Retina (tissue), 1 donor: ENCODE data around the gene SLC9A8.
"Not testable (repeated sequence)": the region's sequence is repeated elsewhere in the genome, so short reads cannot be mapped to it uniquely, and the experiment has no call there.

ENCODE experiments used
- DNase-seq: peaks from one replicate; pipeline ENCODE4 v3.0.0-alpha.2; 2016

SLC9A8 gene

DNA sequence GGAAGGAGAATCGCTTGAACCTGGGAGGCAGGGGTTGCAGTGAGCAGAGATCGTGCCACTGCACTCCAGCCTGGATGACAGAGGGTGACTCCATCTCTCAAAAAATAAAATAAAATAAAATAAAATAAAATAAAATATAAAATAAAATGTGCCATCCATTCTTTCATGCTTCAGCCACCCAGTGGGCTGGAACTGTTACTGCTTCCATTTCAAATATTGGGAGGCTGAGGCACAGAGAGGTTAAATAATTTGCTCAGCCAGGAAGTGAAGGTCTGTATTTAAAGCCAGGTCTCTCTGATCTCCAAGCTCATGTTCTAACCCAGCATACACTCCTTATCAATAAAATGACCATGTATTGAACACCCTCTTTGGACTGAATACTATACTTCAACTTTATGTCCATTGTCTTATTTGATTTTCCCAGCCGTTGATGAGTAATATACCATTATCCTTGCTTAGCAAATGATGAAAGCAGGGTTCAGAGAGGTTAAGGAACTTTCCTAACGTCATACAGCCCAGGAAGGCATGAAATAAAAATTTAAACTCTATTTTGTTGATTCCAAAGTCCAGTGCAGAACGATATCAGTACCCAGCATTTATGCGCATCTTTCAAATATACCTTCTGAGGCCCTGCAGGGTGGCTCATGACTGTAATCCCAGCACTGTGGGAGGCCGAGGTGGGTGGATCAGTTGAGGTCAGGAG lies 25.8 kb upstream of the SLC9A8 start:
- no peak for DNase-seq

DNA sequence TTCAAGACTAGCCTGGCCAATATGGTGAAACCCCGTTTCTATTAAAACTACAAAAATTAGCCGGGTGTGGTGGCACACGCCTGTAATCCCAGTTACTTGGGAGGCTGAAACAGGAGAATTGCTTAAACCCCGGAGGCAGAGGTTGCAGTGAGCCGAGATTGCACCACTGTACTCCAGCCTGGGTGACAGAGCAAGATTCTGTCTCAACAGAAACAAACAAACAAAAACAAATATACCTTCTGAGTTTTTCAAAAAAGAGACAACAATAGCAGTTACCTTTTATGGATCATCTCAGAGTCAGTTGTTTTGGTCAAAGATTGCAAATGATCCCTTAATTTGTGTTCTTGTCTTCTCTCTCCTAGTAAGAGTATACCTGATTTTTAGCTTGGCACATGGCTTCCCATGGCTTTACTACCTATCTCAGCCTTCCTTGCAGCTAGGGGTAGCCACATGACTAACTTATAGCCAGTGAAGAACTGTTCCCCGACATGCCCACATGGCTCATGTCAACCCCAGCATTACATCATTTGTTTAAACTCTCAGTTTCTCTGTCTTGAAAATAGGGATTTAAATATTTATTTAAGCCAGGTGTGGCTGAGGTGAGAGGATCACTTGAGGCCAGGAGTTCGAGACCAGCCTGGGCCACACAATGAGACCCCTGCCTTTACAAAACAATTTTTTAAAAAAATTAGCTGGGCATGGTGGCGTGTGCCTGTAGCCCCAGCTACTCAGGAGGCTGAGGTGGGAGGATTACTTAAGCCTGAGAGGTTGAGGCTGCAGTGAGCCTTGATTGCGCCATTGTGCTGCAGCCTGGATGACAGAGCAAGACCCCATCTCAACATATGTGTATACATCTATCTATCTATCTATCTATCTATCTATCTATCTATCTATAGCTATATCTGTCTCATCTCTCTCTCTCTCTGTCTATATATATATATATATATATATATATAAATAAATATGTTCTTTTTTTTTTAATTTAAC lies 25.0 kb upstream of the SLC9A8 start:
- DNase-seq: no peak

DNA sequence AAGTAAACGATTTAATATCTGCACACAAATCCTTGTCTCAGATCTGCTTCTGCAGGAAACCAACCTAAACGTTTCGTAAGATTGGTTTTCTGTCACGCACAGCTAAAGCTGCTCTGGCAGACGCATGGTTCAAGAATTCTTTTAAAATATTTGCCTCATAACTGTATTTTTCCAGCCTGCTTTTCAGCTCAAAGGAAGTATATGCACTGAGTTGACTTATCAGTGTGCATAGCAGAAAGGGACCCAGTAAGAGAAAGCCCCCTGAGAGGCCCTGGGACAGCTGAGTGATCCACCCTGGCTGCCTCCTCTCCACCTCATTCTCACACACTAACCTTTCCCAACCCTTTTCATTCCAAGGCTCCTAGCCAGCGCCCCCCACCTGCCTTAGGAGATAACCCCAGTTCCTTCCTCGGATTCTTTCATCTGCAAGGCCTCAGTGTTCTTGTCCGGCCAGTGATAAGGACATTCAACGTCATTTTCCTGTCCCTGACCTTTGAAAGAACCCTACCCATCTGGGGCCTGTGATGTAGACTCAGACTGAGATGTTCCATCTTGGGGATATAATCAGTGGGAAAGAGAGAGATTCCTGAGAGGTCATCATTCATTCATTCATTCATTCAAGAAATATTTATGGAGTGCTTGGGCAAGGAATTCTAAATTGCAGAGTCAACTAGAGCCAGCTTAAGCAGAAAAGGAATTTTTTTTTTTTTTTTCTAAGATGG lies 22.4 kb upstream of the SLC9A8 start:
- DNase-seq: no peak

DNA sequence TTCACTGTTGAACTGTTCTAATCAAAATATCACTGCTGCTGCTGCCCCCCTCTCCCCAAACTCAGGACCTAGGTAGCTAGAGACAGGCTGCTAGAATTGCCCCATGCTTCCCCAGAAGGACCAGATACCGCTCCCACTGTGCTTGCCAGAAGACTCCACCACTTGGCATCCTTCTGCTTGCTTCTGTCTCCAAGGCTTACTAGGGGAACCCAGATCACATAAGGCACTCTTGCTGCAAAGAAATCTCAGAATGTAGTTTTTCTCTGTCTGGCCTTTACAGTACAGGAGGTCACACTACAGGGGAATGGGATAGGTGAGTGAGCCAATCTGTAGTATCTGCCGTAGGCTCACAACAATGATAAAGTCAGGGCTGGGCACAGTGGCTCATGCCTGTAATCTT lies 21.5 kb upstream of the SLC9A8 start:
- DNase-seq: no peak

DNA sequence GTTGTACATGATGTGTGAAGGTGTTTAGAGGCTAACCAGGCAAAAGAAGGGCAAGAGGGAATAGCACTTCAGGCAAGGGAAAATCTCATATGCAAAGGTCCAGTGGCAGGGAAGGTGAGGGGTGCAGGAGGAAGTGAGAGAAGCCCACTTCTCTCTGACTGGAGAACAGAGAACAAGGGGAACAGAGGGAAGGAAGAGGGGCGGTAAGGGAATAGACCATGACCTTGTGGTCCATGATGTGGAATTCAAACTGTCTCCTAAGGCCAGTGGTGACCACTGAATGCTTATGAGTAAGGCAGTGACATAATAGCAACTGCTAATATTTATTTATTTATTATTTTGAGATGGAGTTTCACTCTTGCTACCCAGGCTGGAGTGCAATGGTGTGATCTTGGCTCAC lies 20.6 kb upstream of the SLC9A8 start:
- DNase-seq: no peak

DNA sequence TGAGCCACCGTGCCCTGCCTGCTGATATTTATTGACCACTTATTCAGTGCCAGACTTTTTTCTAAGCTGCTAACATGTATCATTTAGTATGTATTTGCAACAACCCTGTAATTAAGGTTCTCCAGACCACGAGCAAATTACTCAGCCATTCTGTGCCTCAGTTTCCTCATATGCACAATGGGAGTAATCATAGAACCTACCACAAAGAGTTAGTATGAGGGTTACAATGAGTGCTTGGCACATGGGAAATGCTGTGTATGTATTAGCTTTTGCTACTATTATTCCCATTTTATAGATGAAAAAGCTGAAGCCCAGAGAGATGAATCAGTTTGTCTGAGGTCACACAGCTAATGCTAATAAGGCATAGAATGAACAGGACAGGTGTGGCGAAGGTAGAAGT lies 20.0 kb upstream of the SLC9A8 start:
- DNase-seq: no peak

DNA sequence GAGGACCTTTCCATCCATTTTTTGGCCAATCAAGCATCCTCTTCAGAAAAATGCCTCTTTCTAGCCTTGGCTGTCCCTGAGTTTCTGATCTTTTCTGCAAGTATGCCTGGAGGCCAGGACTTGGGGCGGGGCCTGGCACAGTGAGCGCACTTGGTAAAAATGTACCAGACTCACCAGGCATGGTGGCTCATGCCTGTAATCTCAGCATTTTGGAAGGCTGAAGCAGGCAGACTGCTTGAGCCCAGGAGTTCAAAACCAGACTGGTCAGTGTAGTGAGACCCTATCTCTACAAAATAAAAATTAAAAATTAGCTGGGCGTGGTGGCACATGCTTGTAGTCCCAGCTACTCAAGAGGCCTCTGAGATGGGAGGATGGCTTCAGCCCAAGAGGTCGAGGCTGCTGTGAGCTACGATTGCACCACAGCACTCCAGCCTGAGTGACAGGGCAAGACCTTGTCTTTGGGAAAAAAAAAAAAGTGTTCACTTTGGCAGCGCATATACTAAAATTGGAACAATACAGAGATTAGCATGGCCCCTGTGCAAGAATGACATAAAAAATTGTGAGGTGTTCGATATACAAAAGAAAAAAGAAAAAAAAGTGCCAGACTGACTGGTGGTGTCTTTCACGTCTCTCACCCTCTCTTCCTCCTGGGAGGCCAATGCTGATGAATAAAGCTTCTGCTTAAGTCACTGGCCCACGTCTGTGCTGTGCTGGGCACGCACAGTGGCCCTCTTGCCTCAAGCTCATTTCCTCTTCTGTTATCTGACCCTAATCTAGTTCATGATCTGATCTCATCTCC lies 18.1 kb upstream of the SLC9A8 start:
- DNase-seq: no peak

DNA sequence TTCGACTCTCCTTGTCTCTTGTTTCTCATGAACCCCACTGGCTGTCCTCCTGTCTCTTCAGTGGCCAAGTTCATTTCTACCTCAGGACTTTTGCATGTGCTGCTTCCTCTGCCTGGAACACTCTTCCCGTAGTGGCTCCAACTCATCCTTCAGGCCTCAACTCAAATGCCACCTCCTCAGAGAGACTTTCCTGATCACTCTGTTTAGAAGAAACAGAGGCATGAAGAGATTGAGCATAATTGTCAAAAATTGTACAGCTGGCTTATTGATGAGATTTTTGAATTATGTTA lies 17.5 kb upstream of the SLC9A8 start:
- no peak for DNase-seq

DNA sequence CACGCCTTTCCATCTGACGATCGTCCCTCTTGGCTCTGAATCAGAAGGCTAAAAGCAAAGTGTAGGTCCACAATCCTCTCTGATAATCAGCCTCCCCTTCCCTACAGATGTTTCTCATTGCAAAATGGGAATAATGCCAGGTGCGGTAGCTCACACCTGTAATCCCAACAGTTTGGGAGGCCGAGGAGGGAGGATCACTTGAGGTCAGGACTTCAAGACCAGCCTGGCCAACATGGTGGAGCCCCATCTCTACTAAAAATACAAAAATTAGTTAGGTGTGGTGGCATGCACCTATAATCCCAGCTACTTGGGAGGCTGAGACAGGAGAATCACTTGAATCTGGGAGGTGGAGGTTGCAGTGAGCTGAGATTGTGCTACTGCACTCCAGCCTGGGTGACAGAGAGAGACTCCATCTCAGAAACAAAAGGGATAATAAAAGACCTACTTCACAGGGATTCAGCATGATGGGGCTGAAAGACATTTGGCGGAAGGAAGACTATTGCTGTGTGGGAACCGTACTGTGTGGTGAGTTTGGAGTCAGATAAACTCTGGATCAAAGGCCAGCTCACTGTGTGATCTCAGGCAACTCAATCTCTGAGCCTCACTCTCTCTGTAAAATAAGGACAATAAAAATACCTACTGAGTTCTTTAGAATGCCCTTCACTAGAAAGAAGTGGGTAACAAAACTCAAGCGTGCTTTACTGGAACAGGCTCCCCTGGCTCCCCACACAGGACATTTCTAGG lies 15.9 kb upstream of the SLC9A8 start:
- DNase-seq: no peak

DNA sequence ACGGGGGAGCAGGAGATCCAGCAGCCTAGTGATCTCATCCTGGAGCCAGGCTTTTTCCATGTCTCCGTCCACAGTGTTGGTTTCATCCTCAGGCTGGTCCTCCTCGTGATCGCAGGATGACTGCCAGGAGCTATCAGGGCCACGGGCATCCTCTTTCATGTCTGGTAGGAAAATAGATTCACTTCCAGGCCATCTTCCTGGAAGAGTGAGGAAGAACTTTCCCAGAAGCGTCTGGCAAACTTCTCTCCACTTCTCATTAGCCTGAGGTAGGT lies 15.3 kb upstream of the SLC9A8 start:
- no peak for DNase-seq

DNA sequence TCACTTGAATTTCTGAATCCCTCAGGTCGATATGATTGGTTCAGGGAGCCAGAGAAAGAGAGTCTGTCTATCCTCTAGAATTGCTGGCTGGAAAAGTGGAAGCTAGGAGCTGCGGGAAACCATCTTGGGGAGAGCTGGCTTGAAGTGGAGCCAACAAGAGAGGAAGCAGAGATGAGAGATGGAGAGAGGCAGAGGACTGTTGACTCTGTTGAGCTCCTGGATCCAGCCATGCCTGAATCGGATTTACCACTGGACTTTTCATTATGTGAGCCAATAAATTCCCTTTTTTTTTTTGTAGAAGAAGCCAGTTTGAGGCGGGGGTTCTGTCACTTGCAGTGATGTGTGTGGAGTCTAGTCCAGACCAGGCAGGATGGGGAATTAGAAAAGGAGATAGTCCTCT lies 13.9 kb upstream of the SLC9A8 start:
- no peak for DNase-seq

DNA sequence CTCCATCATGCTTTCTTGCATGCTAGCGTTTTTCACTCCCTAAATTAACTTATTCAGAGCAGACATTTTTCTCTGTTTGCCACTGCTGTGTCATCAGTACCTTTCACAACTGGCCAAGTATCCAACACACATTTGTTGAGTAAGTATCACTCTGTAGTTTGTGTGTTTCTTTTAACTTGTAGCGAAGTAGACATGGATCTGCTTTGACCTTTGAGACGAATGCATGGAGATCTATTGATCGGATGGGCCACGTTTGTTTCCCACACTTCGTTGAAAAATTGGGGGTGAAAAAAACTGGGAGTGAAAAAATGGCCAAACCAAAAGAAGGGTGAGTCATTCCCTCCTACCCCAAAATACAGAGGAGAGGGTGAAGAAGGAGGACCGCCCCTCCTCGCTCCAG lies 12.9 kb upstream of the SLC9A8 start:
- DNase-seq: no peak

DNA sequence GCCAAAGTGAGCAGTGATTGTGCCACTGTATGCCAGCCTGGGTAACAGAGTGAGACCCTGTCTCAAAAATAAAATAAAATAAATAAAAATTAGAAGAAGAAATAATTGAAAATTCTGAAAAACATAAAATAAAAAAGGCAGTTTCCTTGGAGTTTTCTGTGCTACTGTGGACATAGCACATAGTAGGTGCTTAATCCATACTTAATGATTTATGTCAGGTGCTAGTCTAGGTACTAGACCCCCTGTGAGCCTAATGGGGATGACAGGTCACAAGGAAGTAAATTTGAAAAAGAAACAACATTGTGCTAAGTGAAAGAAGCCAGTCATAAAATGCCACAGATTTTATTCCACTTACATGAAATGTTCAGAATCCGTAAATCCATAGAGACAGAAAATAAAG lies 9.2 kb upstream of the SLC9A8 start:
- no peak for DNase-seq

DNA sequence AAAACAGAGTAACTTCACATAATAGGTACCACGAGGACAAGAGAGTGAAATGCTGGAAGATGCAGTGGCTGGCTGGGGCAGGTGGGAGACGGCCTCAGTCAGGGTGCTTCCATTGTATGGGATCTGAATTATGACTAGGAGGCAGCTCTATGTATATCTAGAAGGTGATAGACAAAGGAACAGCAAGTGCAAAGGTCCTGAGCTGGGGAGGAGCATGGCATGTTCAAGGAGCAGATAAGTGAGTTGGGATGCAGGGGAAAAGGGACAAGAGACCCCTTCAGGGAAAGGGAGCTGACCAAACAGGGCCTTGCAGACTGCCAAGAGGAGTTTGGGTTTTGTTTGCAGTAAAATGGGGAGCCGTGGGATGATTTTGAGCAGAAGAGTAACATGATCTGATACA lies 8.3 kb upstream of the SLC9A8 start:
- DNase-seq: no peak

DNA sequence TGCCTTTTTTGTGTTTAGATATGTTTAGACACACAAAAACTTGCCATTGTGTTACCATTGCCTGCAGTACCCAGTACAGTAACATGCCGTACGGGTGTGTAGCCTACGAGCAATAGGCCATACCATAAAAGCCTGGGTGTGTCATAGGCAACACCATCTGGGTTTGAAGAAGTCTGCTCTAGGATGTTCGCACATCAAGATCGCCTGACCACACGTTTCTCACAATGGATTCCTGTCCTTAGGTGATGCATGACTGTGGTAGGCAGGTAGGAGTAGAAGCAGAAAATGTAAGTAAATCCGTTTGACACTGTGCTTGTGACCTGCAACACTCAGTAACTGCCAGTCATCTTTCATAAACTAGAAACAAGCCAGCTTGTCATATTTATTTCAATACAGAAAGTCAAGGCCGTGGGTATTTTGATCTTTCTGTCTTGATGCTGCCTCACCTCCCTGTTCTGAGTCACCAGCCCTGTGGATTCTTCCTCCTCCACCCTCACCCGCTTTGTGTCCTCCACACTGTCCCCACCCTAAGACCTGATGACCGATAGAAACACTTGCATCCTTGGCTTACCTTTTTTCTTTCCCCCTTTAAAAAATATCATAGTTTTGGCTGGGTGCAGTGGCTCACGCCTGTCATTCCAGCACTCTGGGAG lies 7.3 kb upstream of the SLC9A8 start:
- not testable (repeated sequence) for DNase-seq

DNA sequence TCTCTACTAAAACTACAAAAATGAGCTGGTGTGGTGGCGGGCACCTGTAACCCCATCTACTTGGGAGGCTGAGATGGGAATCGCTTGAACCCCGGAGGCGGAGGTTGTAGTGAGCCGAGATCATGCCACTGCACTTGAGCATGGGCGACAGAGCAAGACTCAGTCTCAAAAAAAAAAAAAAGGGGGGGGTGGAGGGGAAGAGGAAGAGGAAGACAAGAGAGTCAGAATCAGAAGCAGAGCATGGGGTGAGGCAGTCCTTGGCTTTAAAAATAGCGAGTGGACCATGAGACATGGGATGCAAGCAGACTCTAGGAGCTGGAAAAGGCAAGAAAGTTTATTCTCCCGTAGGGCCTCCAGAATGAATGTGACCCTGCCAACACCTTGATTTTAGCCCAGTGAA lies 3.9 kb upstream of the SLC9A8 start:
- DNase-seq: no peak

DNA sequence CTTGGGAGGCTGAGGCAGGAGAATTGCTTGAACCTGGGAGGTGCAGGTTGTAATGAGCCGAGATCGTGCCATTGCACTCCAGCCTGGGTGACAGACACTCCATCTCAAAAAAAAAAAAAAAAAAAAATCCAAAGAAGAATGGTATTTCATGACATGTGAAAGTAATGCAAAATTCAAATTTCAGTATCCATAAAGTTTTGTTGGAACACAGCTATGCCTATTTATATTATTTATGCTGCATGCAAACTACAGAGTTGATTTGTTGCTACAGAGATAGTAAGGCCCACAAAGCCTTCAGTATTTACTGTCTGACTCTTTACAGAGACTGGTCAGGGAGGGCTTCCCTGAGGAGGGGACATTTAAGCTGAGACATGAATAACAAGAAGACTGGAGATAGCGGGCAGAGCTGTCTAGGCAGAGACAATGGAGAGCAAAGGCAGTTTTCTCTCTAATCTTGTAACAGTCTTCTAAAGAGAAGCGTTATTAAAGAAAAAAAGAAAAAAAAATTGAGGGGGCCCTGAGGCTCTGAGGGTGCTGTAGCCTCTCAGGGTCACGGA lies 2.7 kb upstream of the SLC9A8 start:
- DNase-seq: no peak

DNA sequence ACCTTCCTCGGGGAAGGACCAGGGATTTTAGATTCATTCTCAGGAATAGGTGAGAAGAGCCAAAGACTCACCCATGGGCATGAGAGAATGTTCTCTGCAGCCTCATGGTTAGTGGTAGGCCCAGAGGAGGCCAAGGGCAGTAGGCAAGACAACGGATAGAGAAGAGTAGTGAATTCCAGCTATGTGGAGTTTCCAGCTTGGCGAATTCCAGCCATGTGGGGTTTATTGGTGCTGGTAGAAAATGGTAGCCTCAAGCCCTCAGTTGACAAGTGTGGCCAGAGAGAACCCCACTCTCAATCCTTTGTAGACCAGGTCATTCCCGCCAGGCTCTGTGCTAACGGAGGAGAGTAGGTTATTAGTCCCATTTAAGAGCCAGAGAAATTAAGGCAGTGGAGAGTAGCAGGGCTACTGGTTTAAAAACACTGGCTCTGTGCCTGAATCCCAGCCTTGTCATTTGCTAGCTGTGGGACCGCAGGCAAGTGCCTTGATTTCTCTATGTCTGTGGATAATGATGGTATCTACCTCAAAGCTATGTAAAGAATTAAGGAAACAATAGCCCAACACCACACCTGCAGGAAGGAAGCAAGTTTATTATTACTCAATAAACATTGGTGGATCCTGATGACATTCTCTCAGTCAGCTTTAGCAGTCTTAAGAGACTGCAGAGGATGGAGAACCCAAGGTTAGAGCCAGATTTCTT lies 2.0 kb upstream of the SLC9A8 start:
- DNase-seq: no peak

DNA sequence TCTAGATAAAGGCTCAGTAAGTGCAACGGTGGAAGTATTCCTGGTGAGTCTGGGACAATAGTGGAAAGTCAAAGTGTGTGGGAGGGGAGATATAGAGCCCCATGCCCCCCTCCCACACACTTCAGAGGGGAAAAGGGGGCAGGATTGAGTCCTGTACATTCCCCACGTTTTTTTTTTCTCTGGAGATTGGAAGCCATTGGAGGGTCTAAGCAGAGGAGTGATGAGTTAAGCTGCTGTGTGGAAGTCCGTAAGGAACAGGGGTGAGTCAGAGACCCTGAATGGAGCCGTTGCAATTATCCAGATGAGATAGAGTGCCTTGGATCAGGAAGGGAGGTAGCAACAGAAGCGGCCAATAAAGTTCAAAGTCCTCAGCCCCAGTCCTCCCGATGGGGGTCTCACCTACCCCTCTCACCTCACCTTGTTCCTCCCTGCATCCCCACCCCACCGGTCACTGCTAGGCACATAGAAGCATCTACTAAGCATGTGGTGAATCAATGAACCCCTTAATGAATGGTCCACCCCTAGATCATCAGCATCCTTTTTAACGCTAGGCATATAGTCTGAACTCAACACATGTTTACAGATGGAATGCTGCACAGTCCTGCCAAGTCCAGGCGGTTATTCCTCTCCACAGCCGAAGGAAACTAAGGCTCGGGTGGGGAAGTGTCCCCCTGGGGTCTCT lies 662 bp upstream of the SLC9A8 start:
- no peak for DNase-seq

DNA sequence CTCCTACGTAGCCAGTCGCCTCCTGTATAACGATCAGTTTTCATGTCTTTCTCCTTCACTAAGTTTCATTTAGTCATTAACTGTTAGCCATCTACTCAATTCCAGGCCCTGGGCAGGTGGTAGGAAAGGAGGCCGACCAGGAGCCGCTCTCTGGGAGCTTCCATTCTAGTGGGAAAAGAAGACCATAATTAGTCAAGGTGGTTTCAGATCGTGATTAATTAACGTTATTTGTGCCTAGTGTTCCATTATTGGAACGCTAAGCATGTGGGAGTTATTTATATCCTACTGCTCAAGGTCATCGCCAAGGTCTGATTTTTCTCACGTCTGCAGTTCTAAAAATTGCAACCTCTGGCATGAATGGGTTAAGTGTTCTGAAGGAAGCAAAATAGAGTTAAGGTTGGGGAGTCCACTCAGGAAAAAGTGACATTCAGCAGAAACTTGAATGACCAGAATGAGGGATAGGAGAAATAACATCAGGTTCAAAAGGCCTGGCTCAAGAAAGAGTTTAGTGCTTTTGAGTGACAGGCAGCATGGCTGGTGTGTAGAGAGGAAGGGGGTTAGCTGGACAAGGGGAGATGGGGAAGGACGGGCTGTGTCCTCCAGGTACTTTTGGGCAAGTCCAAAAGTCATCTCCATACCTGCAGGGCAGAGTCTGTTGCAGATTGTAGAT lies 812 bp downstream of the SLC9A8 start:
- DNase-seq: no peak
